HFF-Myc (cell line): Measurements from ENCODE around the gene KAZN.

ENCODE experiments used
- DNase-seq: peaks from one replicate; pipeline ENCODE4 v3.0.0-alpha.2; 2011; ENCODE audit warnings: low read depth; ENCODE audit errors: extremely low read depth
- H3K4me3 ChIP-seq: replicated peaks from 2 replicates; pipeline ENCODE4 v1.5.1; 2011; ENCODE audit warnings: low read depth, mild to moderate bottlenecking, control low read depth, low read length
- TF ChIP-seq, protein P1 (sequence below): IDR thresholded peaks from 2 replicates; pipeline ENCODE4 v1.5.1; 2012; ENCODE audit warnings: mild to moderate bottlenecking, low read depth, low read length, control low read depth; ENCODE audit errors: missing control alignments

The KAZN gene

DNA sequence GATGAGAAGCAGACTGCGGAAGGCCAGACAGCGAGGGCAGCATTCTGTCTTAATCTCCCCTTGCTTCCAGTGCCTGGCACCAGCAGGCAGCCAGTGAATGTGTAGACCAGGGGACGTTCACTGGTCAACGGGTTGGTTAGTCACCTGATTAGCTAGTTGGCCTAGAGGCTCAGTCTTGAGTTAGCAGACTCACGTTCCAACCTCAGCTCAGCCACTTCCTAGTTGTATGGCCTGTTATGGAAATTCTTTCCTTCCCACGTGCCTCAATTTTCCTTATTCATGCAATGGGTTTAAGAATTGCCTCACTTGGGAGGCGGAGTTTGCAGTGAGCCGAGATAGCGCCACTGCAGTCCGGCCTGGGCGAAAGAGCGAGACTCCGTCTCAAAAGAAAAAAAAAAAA lies 305.4 kb downstream of the KAZN start:
- H3K4me3 ChIP-seq: no peak overlapping the region
- TF ChIP-seq, protein P1, sequence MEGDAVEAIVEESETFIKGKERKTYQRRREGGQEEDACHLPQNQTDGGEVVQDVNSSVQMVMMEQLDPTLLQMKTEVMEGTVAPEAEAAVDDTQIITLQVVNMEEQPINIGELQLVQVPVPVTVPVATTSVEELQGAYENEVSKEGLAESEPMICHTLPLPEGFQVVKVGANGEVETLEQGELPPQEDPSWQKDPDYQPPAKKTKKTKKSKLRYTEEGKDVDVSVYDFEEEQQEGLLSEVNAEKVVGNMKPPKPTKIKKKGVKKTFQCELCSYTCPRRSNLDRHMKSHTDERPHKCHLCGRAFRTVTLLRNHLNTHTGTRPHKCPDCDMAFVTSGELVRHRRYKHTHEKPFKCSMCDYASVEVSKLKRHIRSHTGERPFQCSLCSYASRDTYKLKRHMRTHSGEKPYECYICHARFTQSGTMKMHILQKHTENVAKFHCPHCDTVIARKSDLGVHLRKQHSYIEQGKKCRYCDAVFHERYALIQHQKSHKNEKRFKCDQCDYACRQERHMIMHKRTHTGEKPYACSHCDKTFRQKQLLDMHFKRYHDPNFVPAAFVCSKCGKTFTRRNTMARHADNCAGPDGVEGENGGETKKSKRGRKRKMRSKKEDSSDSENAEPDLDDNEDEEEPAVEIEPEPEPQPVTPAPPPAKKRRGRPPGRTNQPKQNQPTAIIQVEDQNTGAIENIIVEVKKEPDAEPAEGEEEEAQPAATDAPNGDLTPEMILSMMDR: no peak
- no peak for DNase-seq

DNA sequence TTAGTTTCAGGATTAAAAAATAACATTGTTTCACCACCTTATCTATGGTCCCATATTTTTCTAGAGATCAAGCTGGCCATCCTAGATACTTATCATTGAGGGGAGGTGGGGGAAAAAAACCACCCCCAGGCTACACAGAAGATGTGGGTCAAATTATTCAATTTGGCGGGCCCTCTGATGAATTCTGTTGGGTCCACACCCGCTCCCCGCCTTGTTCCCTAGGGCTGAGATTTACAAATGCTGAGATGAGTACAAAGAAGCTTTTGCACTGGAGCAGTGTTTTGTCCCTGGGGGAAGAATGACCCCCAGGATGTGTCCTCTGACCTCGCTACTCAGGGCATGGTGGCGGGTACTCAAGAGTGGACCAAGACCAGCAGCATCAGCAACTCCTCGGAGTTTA lies 308.2 kb downstream of the KAZN start:
- TF ChIP-seq, protein P1: no peak
- H3K4me3 ChIP-seq: no peak overlapping the region
- DNase-seq: no peak

DNA sequence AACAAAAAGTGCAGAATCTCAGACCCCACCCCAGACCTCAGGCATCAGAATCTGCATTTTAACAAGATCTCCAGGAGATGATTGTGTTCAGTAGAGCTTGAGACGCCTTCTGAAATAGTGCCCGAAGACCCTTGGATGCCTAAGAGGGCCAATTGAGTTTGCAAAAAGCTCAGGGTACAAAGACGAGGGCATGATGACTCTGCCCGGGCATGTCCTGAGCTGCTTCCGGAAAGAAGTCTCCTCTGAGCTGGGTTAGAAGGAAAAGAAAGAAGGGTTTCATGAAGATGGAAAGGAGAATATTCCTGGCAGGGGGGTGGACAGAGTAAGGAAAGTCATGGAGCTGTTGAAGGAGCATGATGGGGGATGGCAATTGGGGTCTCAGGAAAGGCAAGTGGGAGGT lies 308.9 kb downstream of the KAZN start:
- DNase-seq: no peak
- no peak overlapping the region for H3K4me3 ChIP-seq
- TF ChIP-seq, protein P1: no peak

DNA sequence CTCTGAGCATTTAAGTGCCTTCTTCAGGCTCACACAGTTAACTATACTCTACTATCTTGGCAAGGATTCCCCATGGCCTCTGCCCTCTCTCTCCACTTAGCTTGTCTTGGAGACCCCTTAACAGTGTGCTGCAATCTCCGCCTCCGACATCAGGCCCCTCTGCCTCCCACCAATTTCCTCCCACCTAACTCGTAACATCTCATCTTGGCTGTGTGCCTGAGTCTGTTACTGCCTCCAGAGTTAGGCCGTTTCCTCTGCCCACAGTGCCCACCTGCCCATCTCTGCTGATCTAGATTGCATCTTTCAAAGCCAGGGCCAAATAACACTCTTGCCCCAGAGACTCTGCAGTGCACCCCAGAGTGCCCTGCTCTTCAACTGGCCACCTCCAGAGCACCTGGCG lies 310.8 kb downstream of the KAZN start:
- TF ChIP-seq, protein P1: no peak
- no peak for DNase-seq
- no peak overlapping the region for H3K4me3 ChIP-seq

DNA sequence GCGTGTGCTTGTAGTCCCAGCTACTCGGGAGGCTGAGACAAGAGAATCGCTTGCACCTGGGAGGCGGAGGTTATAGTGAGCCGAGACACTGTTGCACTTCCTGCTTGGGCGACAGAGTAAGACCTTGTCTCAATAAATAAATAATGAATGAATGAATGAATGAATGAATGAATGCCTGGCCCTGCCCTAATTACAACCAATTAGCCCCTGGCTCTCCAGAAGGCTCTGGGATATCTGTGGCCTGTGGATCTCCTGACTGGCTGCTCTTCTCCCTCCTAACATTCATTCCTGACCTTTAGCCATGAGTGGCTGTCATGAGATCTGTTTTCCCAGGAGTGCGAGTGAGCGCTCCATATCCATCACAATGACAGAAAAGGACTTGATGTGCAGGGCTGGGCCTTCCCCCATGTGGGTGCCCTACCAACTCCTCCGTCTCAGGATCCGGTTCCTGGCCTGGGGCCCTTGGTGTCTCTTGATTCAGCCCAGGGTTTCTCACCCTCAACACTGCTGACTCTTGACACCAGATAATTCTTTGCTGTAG lies 311.5 kb downstream of the KAZN start:
- H3K4me3 ChIP-seq: no peak overlapping the region
- TF ChIP-seq, protein P1: no peak
- DNase-seq: no peak

DNA sequence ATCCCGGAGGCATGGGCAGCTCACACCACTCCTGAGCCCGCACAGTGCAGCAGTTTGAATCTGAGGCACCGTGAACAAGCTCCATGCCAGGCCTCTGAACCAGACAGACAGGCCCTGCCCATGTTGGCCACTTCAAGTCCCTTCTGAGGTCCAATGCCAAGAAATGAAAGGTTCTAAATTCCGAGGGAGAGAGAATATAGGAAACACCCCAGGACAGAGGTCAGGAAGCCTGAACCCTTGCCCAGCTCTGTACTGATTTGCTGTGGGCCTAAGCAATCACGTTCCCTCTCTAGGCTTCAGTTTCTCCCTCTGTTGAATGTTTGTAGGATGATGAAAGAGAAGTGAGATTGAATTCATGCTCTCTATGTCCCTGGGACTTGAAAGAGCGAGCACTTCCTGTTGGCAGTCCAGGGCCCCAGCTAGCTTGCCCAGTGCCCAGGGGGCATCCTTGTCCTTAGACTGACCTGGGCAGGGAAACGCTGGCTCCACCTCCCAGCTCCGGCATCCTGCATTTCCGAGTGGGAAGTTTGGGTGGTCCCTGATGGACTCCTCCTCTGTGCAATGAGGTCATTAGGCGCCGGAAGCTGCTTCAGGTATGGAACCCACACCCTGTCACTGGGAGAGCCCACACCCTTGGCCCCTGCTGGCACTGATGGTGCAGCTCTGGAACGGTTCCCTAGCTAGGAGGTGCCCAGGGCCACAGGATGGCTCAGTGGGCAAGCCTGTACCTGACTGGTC lies 312.7 kb downstream of the KAZN start:
- H3K4me3 ChIP-seq: no peak overlapping the region
- DNase-seq: no peak
- TF ChIP-seq, protein P1: no peak
